HT-29 (cell line): ENCODE data around the gene DLGAP4. TPM values are rescaled to one million over a fixed set of nuclear protein-coding genes. Genes with fewer than 3 reads are reported as not detected.
"Not testable (repeated sequence)": the region's sequence is repeated elsewhere in the genome, so short reads cannot be mapped to it uniquely, and the experiment has no call there.

ENCODE experiments used
- DNase-seq: peaks from one replicate; pipeline ENCODE4 v3.0.0-alpha.2; 2015; ENCODE audit warnings: low spot score
- total RNA-seq: library from RNA; depleted of rRNA; stranded (reverse); fragments of >200 nt; shearing (Covaris generic); gene quantifications from 2 replicates; pipeline ENCODE4 v1.2.3, GENCODE V29; 2014

The DLGAP4 gene
- total RNA-seq, 1 experiment from 2014 or later, result 37.0 TPM

- no peak for DNase-seq
Observed at GRCh38 chr20:36499211-36499610, 193.1 kb downstream of the DLGAP4 start.

- no peak for DNase-seq
Observed at GRCh38 chr20:36499723-36500501, 193.8 kb downstream of the DLGAP4 start.

DNA sequence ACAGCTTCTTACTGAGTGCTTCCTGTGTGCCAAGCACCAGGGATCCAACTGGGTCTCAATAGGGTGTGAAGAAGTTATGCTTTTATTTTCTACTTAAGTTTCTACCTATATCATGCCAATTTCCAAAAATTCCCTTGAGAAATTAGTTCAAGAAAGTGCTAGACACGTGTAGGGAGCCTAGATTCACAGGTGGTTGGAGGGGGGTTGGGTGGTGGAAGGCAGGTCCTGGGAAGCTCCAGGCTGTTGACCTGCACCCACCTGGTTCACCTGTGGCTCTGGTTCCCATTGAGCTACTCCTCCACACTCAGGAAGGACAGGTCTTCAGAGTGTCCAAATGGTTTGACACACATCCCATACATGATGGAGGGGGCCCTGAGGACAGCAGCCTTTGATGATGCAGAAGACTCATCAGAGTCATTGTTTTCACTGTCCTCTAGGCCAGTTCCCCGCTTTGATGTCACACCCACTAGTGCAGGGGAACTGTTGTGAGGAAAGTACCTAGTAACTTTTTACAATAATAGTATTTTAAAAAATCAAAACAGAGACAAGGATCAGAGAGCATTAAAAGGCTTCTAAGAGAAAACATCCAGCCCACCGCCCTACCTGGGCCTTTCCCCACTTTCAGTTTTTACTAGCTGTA, 195.3 kb downstream of the DLGAP4 start:
- no peak for DNase-seq

DNA sequence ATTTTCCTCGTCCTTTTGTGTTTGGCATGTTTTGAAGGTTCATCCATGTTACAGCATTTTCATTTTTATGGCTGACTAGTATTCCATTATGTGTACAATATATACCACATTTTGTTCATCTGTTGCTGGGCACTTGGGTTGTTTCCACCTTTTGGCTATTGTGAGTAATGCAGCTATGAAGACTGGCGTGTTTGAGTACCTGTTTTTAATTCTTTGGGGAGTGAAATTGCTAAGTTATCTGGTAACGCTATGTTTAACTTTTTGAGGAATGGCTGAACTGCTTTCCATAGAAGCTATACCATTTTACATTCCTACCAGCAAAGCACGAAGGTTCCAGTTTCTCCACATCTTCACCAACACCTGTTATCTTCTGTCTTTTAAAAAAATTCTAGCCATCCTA, 198.2 kb downstream of the DLGAP4 start:
- no peak for DNase-seq

GRCh38 chr20:36506253-36506652, 200.1 kb downstream of the DLGAP4 start:
- peak; percentile 46 for DNase-seq

DNA sequence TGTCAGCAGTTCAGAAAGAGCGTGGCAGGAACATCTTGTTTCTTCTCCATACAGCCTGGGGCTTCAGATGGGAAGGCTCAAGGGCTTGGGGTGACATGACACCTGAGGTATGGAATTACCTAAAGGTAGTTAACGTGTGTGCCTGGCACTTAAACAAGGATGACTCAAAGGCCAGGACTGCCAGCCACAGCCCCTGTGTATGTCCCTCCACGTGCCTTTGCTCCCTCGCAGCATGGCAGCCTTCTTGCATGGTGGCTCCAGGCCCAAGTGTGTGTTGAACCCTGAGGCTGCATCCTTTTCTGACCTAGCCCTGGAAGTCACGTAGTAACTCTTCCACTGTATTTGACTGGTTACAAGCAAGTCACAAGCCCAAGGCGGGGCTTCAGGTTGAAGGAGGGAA, 201.6 kb downstream of the DLGAP4 start:
- DNase-seq, result no peak

DNA sequence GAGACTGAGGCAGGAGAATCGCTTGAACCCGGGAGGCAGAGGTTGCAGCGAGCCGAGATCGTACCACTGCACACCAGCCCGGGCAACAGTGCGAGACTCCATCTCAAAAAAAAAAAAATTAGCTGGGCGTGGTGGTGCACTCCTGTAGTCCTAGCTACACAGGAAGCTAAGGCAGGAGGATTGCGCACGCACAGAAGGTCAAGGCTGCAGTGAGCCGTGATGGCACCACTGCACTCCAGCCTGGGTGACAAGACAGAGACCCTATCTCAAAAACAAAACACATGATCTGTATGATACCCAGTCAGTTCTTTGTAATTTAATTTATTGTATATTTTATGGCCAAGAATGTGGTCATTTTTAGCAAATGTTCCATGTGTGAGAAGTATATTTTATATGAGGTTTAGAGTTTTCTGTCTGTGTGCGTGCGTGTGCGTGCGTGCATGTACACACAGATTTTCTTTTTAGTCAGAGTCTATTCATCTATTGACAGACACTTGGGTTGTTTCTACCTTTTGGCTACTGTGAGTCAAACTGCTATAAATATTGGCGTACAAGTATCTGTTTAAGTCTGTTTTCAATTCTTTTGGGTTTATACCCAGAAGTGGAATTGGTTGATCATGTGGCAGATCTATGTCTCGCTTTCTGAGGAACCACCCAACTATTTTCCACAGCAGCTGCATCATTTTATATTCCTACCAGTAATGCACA, 213.0 kb downstream of the DLGAP4 start:
- DNase-seq, result no peak

DNA sequence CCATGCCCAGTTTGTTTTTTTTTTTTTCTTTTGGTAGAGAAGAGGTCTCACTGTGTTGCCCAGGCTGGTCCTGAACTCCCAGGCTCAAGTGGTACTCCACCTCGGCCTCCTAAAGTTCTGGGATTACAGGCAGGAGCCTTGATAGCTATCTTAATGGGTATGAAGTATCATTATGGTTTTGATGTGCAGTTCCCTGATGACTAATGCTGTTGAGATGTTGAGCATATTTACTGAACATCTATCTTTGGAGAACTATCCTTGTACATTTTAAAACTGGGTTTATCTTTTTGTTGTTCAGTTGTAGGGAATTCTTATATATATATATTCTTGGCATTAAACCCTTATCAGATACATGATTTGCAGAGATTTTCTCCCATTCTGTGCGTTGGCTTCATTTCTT, 213.8 kb downstream of the DLGAP4 start:
- no peak for DNase-seq

DNA sequence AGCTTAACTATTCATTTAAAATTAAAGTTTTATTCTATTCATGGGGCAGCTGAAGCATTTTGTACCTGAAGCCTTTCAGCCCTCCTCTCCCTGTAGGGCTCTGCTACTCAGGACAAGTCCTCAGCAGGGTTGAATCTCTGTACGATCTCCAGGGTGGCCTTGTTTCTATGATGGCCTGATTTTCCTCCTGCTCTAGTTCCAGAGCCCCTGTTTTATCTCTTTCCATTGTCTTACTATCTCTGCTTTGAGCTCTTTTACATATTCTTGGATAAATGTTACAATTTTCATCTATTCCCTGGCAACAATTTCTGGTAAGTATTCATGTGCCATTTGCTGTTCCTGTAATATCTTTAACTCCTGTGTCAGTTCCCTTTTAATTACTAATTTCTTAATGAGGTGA, 215.4 kb downstream of the DLGAP4 start:
- DNase-seq, result no peak

GRCh38 chr20:36522412-36522811, 216.3 kb downstream of the DLGAP4 start:
- not testable (repeated sequence) for DNase-seq

DNA sequence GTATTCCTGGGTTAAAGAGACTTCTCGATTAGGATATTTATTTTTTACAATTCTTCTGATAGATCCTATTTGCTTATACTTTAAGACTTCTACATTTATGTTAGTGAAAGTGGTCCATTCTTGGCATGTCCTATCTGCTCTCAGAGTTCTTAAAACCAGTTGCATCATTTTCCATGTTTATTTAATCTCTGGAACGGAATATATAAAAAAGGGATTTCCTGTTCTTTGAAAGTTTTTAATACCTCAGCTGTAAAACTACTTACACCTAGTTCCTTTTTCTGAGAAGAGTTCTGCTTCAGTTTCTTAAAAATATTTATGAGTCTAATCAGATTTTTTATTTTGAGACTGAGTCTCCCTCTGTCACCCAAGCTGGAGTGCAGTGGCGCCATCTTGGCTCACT, 217.2 kb downstream of the DLGAP4 start:
- DNase-seq, result no peak

- no peak for DNase-seq
Observed at GRCh38 chr20:36525620-36526365, 219.7 kb downstream of the DLGAP4 start.

- no peak for DNase-seq
Observed at GRCh38 chr20:36526521-36527011, 220.4 kb downstream of the DLGAP4 start.

- no peak for DNase-seq
Observed at GRCh38 chr20:36527331-36528125, 221.4 kb downstream of the DLGAP4 start.

GRCh38 chr20:36528176-36528874, 222.2 kb downstream of the DLGAP4 start:
- no peak for DNase-seq

- DNase-seq, result no peak
Observed at GRCh38 chr20:36528875-36529417, 222.8 kb downstream of the DLGAP4 start.

GRCh38 chr20:36532388-36532787, 226.2 kb downstream of the DLGAP4 start:
- no peak for DNase-seq

GRCh38 chr20:36532822-36533221, 226.7 kb downstream of the DLGAP4 start:
- no peak for DNase-seq

GRCh38 chr20:36538026-36538722, 232.0 kb downstream of the DLGAP4 start:
- no peak for DNase-seq
